OCI-LY7 (cell line): ENCODE results near the gene CSKMT.

ENCODE experiments used
- CTCF ChIP-seq: fragments of 200-600 bp; sonication (generic); conservative IDR thresholded peaks from 2 replicates; pipeline ENCODE4 v1.5.1; 2014; ENCODE audit warnings: mild to moderate bottlenecking, antibody characterized with exemption, low read length, moderate library complexity, mixed read lengths
- EZH2phosphoT487 ChIP-seq: fragments of 200-600 bp; sonication (generic); IDR thresholded peaks from 2 replicates; pipeline ENCODE4 v1.6.1; 2018; ENCODE audit warnings: low read depth, borderline replicate concordance, mild to moderate bottlenecking, mixed run types, antibody characterized with exemption, low read length, moderate library complexity, mixed read lengths

DNA sequence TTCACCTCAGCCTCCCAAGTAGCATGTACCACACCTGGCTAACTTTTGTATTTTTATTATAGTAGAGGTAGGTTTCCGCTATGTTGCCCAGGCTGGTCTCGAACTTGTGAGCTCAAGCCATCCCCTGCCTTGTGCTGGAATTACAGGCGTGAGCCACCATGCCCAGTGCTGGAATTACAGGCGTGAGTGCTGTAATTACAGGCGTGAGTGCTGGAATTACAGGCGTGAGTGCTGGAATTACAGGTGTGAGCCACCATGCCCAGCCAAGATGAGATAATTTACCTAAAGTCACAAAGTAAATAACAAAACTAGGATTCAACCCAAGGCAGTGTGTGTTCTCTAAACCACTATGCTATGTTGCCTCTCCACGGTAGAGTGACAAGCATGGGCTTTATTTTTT is 17.4 kb downstream of the CSKMT start:
- TF ChIP-seq CTCF: no peak
- TF ChIP-seq EZH2phosphoT487: no peak
